ENCODE results near the gene HES6.

GRCh38 chr2:238250896-238251295, 11.1 kb upstream of the HES6 start:
- TF ChIP-seq CTCF (IDR thresholded peaks at IDR 0.05; ENCODE audit: insufficient read depth, low read length, poor library complexity, severe bottlenecking) (no peak), EZH2phosphoT487 (conservative IDR thresholded peaks at IDR 0.05; ENCODE audit: low read length) (no peak)
